ENCODE data around the gene JHY.

The JHY gene

GRCh38 chr11:122954455-122954854 is 71.9 kb downstream of the JHY start:
- no peak for DNase-seq

- no peak for DNase-seq
Measured at GRCh38 chr11:122963961-122964360, 81.4 kb downstream of the JHY start.

- no peak for DNase-seq
Measured at GRCh38 chr11:122976061-122976733, 93.6 kb downstream of the JHY start.

- no peak for DNase-seq
Measured at GRCh38 chr11:122976734-122977469, 94.3 kb downstream of the JHY start.

- DNase-seq: no peak
Measured at GRCh38 chr11:122977470-122978298, 95.1 kb downstream of the JHY start.

- DNase-seq: no peak
Measured at GRCh38 chr11:122978299-122978620, 95.7 kb downstream of the JHY start.

- no peak for DNase-seq
Measured at GRCh38 chr11:122979103-122979814, 96.7 kb downstream of the JHY start.

- no peak for DNase-seq
Measured at GRCh38 chr11:122979815-122980595, 97.4 kb downstream of the JHY start.

- DNase-seq: peak; percentile 81
Measured at GRCh38 chr11:122981388-122982264, 99.1 kb downstream of the JHY start, which contains the start of gene BSX. Gene BSX, minus strand, starts transcription at chr11:122981834. Its CDS starts 163 bp downstream, at chr11:122981671.

- no peak for DNase-seq
Measured at GRCh38 chr11:122983438-122984185, 101.1 kb downstream of the JHY start.

GRCh38 chr11:122984186-122985011 is 101.8 kb downstream of the JHY start:
- no peak for DNase-seq

GRCh38 chr11:122995526-122995925 is 113.0 kb downstream of the JHY start:
- DNase-seq: no peak

- no peak for DNase-seq
Measured at GRCh38 chr11:122998727-122999366, 116.3 kb downstream of the JHY start.

- DNase-seq: no peak
Measured at GRCh38 chr11:123000721-123001120, 118.2 kb downstream of the JHY start.

- no peak for DNase-seq
Measured at GRCh38 chr11:123006860-123007542, 124.4 kb downstream of the JHY start.
